Inferior parietal cortex (tissue), 1 donor: ENCODE results near the gene SLC5A3.

Experiments used
- DNase-seq: peaks from one replicate; pipeline ENCODE4 v3.0.0-alpha.2; 2016; ENCODE audit errors: extremely low spot score

Gene SLC5A3

DNA sequence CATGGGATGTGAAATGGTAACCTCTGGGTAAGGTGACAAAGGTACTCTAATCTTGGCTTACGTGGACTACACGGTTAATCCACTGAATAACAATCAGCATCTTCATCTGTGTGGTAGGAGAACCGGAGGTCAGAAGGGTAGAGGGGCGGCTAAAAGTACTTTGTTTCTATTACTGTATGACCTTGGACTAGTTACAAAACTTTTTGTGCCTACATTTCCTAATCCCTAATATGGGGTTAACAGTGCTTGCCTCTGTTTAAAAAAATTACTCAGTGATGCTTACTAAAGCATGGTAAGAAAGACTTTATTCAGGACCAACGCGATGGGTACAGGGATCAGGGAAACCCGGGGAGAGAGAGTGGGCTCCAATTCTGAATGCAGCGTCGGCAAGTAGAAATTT is 1.7 kb upstream of the SLC5A3 start:
- no peak for DNase-seq

DNA sequence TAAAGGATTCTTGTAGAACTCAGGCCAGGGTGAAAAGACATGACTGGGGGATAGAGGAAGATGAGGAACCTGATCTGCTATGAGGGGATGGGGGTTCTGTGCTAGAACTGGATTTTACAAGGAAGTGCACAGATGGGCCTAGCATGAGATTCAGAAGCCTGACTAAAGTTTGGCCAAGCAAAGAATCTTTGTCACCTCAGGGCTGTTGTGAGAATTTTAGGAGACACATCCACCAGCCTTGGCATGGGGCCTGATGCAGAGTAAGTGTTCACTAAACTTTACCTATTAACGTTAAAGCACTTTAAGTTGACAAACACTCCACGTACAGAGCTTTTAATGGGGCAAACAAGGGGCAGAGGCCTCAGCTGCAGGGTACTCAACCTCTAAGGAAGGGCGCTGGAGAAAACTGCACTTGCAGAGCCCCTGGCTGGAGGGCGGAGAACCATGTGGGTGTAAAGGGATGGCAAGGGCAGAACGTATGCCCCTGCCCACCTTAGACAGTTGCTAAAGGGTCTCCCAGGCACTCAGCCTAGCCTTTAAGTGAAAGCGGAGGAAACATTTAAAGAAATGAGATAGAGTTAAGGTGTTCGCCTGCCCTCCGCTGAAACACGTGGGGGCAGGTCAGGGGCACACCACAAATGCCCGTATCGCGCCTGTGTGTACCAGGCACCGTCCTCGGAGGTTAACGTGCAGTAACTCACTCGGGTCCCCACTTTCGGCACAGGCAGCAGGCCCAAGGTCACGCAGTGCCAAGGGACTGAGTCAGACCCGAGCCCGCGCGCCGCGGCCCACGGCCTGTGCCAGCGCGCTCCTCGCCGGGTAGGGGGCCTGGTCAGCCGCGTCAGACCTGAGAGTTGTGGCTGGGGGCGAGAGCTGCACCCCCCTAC is 990 bp upstream of the SLC5A3 start:
- DNase-seq = no peak

DNA sequence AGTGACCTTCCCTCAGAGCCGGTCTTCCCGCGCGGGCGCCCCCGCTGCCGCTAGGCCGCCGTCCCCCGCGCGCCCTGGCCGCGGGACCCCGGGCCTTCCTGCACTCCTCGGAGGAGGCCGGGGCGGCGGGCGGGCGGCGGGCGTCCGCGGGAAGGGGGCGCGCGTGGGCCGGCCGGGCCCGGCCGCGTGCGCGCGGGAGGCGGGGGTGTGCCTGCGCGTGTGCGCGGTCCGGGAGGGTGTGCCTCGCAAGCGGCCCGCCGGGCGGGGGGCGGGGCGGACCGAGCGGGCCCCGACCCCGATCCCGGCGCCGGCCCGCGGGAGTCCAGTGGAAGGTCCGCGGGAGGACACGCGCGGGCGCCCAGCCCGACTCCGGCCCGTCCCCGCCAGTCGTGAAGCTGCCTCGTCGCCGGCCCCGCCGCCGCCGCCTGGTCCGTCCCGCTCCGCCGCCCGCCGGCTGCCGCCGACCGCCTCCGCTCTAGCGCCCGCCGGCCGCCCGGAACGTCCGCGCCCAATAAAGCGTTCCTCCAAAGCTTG is 438 bp downstream of the SLC5A3 start:
- DNase-seq = no peak

DNA sequence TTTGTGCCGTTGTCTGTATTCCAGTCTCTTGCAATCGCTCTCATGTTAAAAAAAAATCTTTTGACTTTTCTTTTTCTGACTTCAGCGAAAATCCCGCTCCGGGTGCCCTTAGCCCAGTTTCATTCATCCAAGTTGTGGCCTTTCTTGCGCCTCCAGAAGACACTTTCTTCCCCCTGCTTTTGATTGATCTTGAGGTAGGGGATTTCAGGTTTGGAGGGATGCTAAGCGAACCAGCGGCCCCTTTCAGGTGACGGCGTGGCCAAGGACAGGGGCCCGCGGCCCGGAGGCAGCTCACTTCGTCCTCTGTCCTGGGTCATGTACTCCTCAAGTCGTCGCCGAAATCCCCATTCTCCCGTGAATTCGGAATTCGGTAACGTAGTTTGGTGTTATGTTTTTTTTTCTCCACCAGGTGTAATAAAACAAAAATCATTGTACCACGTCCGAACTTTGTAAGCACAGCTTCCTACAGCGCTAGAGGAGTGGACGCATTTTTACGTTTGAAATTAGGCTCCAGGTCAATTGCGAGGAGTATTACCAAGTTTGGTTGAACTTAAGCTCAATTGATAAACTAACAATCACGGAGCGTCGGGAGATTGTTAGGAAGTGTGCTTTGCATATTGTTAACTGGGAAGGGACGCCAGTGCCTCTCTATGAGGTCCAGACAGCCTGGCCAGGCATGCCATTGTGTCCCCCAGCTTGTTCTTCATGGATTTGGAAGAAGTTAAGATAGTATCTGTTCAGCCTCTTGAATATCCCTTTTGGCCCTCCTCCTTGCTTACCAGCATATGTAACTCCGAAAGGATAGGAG is 1.1 kb downstream of the SLC5A3 start:
- no peak for DNase-seq

DNA sequence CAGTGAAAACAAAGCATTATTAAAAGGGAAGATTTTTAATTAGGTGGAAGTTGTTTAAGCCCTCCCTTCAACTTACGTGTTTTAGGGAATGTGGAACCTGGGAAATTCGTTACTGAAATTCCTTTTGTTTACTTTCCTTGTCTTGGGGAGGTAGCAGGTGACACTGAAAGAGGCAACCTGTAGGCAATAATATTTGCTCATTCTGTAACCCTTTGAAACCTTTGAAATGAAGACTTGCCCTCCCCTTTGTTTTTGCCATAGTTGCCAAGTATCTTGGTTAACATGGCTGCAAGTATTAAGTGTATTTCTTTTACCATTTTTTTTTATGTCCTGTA is 1.7 kb downstream of the SLC5A3 start:
- no peak for DNase-seq

DNA sequence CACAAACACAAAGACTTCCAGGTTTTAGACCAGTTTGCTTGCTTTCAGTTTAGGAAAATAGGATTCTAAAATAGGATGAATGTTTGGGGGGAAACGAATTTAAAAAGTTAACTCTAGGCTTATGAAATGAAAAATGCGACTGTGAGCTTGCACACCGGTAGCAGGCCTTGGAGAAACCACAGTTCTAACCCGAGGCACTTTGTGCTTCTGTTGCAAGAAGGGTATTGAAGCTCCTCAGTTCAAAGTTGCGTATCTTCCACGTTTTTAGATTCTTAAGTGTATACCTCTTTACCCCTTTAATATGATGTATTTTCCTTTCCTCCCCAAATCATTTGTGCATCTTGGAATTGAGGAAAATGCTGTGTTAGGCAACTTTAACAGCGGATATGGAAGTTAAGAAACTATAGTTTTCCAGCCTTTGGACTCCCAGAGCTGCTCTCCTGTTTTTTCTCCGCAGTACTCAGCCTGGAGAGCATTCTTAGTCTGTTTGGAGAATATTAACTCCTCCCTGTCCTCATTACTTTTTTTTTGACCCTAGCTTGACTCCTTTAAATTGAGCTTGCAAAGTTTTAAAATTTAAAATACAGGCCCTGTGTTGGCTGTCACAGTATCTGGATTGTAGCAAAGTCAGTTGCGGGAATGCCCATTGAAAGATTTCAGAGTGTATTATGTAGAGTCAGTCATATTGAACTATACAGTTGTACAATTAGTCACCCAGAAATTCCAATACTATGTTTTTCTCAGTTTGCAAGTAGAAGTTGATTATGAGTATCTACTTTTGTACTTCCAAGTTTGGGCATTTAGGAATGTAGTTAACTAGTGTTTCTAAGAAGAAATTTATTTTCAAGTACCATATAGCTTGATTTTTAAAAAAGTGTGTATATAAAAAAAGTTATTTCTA is 2.6 kb downstream of the SLC5A3 start:
- DNase-seq = no peak

DNA sequence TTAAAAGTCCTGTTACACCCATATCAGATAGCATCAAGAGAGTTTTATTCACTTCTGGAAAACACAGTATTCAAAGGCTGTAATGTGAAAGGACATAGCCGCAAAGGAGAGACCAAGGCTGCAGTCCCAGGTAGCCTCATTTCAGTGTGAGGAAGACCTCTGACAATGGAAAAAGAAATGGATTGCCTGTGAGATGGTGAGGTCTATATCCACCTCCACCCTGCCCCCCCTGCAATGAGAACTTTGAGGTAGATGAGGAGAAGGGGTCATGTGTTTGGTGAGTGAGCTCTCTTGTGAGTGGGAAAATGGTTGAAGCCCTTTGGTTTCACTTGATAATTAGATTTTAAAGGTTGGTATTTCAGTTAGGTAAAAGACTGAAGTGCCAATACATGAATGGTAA is 3.5 kb downstream of the SLC5A3 start:
- DNase-seq = no peak

DNA sequence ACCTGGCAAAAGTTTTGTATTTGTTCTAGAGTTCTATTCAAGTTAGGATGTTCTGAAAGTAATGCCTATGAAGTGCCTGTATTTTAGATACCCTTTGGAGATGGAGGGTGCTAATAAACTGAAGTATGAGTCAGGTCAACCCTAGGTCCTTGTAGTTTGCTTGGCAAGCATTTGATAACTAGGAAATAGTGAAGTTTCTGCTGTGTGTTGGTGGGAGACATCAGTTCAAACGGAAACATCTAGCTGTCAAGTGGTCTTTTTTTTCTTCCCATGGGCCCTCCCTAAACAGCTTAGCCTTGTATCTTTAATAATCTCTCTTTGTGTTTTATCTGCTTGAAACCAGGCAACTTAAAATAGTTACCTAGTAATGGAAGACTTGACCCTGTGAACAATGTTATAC is 4.5 kb downstream of the SLC5A3 start:
- no peak for DNase-seq

DNA sequence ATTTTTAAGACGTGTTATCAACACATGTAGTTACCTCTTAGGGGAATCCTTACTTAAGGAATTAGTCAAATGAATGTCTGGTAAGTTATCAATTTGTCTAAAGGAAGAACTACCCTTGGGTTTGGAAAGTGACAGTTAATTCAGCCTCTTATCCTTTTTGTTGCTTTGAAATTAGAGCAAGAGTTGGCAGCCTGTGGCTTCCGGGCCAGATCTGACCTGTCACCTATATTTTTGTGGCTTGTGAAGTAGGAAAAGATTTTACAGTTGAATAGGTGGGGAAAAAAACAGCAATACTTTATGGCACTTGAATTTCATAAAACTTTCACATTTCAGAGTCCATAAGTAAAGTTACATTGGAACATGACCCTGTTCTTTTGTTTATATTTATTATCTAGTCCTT is 5.5 kb downstream of the SLC5A3 start:
- no peak for DNase-seq

DNA sequence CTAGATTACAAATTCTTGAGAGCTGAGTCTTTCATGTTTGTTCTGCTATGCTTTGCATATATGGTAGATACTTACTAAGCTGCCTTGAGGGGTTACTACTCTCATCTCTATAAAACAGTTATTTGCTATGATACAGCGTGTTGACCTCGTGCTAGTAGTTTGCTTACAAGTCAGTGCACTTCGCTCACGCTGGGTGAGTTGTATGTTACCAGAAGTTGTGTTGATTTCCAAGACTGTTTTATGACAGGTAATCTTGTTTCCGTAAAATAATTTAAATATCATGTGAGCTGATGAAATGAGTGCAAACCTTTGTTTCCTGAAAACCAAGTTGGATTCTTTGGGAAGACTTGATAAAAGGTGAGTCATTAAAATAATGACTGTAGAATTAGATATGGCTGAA is 7.3 kb downstream of the SLC5A3 start:
- no peak for DNase-seq

DNA sequence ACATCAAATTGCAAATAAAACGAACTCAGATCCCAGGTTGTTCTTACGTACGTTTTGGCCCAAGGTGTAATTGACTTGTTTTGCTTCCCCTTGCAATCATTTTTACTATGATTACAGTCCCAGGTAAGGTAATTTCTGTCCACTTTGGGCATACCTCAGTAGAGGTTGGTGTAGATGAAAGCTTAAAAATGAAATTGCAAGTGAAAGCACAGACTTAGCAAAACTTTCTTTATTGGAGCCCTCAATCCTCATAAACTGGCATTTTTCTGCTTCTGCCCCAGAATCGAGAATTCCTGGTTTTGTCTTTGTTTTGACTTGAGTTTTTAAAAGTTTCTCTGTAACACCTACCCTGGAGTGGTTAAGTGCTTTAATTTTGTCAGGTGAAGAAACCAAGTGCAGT is 9.4 kb downstream of the SLC5A3 start:
- no peak for DNase-seq

DNA sequence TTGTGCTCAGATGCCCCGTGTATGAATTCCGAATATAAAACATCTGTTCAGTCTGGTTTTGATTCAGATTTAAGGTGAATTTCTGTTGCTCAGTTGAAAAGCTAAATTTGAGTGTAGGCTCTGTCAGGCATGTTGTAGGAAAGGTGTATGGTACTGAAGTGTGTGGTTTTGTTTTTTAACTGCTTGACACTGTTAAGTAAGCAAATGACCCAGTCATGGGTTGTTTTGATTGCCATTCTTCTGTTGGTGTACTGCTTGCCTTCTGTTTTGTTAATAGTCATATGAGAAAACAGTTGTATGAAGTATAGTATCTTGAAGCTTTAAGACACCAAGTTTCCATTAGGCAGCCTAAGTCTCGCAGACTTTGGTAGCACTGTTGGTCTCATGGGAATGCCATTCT is 10.0 kb downstream of the SLC5A3 start:
- DNase-seq = no peak

DNA sequence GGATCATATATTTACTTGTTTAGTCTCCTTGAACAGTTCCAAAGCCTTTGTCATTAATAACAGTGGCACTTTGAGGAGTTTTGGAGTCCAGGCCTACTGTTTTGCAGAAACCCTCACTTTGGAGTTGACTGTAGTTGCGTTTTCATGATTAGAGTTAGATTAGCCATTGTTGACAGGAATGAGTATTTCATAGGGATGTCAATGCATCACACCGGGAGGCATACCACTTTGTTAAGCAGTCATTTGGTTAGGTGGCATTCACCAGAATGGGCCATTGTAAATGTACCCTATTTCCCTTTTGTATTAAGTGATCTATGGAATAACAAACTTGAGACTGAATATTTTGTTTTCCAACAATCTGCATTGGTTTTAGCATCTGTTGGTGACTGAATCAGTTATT is 11.8 kb downstream of the SLC5A3 start:
- no peak for DNase-seq

DNA sequence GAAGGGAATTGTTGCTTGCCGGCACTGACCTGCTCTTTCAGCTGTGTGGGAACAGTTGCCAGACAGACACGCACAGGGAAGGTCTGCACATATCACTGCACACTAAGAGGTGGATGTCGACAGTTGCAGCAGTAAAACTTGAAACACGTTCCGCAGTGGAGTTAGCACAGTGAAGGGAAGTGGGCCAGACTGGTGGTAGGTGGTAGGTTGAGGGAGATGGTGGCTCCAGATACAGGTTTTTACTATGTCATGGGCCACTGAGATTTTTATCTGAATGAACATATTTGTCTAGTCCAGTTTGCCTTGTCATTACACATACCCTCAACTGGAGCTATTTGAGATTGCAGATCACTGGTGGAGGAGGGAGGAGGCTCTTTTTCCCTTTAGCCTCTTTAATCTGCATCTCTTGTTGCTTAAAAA is 13.5 kb downstream of the SLC5A3 start:
- DNase-seq = no peak

DNA sequence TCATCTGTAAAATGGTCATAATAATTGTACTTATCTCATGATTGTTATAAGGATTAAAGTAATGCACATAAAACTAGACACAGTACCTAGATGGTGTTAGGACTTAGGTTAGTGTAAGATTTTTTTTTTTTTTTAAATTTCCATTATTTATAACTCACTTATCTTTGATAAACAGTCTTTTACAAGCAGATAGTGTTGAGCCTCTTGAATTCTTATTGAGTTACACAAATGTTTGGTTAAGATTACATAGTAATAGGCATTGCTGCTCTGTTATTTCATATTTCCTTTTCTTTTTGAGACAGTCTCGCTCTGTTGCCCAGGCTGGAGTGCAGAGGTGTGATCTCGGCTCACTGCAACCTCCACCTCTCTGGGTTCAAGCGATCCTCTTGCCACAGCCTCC is 15.4 kb downstream of the SLC5A3 start:
- no peak for DNase-seq

DNA sequence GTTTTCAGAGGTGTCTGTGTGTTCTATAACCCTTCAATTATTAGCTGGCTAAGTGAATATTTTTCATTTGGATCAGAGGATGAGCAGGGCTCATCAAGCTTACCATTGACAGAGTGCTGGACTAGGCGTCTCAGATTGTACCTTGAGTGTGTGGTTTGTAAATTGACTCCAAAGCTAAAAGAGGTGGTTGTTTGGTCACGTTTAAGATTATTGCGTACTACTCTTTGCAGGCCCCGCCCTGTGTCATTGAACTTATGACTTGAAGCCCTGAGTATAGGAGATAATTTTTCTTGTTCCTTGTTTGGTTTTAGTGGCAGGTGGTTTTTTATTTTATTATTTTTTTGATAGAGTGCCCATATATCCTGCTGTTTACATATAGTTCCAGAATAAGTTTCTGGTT is 17.7 kb downstream of the SLC5A3 start:
- DNase-seq = no peak

DNA sequence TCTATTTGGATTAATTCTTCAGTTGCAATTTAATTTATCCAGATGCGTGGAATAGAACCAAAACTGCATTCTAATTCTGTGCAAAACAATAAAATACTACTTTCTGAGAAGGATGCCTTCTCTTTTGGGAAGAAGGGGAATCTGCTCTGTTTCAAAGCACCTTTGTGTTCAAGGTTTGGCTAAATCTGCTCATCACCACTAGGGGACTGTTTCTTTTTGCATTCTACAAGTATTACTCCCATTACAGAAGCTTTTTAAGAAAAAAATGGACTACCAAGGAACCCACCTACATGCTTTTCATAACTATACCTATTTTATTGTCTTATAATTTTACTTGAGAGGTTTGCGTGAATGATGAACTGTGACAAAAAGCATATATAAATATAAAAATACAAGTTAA is 18.2 kb downstream of the SLC5A3 start:
- no peak for DNase-seq

DNA sequence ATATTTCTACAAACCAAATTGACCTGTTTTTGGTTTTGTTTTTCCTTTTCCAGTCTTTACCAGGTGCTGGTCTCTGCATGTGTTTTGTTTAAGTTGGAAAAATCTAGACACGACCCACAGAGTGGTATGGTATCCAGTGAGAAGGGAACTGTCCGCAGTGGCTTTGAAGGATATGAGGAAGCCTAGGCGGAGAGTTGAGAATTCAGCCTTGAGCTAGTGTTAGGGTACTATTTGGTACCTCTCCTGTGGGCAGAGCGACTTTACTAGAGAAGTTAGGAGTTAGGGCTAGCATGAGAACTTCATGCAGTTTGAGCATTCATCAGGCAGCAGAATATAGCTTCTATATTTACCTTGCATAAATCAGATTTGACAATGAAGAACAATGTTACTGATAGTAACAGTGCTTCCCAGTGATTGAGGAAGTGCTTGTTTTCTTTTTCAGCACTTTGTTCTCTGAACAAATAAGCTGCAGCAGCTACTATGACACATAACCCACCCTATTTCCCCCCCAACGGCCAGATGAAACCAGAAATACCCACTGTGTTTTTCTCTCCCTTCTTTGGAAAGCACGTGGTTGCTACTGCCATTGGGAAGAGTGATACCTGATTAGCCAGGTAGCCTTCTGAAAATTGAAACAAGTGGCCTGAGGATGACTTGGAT is 19.0 kb downstream of the SLC5A3 start:
- no peak for DNase-seq

DNA sequence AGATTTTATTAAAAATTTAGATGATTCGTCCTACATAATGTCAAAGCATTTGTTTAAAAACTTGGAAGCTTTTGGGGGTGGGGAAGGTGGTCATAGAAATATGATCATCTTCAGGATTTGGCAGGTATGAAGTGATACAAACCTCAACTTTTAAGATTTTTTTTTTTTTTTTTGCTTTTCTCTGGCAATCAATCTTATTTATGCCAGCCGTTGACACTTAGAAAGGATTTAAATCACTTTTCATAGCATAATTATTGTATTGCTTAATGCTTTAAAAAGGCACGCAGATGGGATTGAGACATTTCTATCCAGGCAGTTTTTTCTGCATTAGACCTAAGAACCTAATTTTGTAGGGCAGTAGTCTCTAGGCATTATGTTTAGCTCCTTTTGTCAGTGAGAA is 19.7 kb downstream of the SLC5A3 start:
- no peak for DNase-seq

DNA sequence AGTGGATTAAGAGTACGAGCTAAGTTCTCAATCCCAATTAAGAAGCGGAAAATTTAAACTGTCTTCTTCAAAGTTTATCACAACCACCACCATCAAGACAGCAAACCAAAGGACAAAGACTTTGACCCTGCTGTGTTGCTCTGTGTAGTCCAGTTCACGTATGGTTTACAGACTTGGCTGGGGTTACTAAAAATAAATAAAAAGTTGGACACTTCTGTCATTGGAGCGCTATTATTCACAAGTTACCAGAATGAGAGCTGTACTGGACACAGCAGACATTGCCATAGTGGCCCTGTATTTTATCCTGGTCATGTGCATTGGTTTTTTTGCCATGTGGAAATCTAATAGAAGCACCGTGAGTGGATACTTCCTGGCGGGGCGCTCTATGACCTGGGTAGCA is 21.6 kb downstream of the SLC5A3 start:
- DNase-seq = no peak

DNA sequence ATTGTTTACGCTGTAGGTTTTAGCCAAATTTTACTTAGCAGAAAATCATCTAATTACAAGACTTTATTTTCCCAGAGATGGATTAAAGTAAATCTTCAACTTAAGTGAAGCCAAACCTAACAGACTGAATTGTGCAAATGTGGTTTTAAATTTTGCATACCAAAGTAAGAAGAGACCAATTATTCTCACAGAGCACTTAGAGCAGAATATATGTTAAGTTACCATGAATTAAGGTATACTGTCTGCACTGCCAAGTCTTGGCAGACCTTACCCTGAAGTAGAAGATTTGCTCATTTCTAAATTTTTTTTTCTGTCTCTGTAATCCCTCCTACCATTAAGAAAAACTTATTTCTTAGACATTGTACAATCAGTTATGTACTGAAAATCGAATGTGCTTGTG is 24.1 kb downstream of the SLC5A3 start:
- no peak for DNase-seq
